Measurements from ENCODE around the gene NPM3.

The NPM3 gene

GRCh38 chr10:101783736-101784118, 481 bp upstream of the NPM3 start:
- peak in 1 of 2 donors; percentile 26 for DNase-seq (ENCODE audit: low read depth in 2 of 2)
- peak overlapping the region; percentile 79 to 89 for H3K4me3 ChIP-seq (replicated peaks in 1 of 2; ENCODE audit: low read depth in 2 of 2, low read length in 2 of 2)
- no peak for TF ChIP-seq CTCF (IDR thresholded peaks at IDR 0.05; ENCODE audit: low read depth, low read length)

GRCh38 chr10:101781984-101782810, 1.0 kb downstream of the NPM3 start:
- DNase-seq (ENCODE audit: low read depth in 2 of 2), result no peak
- no peak for TF ChIP-seq CTCF (IDR thresholded peaks at IDR 0.05; ENCODE audit: low read depth, low read length)
- peak overlapping the region; percentile 79 to 89 for H3K4me3 ChIP-seq (replicated peaks in 1 of 2; ENCODE audit: low read depth in 2 of 2, low read length in 2 of 2)

- no peak for TF ChIP-seq CTCF (IDR thresholded peaks at IDR 0.05; ENCODE audit: low read depth, low read length)
- no peak overlapping the region for H3K4me3 ChIP-seq (replicated peaks in 1 of 2; ENCODE audit: low read depth in 2 of 2, low read length in 2 of 2)
- DNase-seq (ENCODE audit: low read depth in 2 of 2), result no peak
Observed at GRCh38 chr10:101781655-101781983, 1.6 kb downstream of the NPM3 start.

GRCh38 chr10:101780818-101781654, 2.2 kb downstream of the NPM3 start:
- no peak overlapping the region for H3K4me3 ChIP-seq (replicated peaks in 1 of 2; ENCODE audit: low read depth in 2 of 2, low read length in 2 of 2)
- peak; percentile 91 for TF ChIP-seq CTCF (IDR thresholded peaks at IDR 0.05; ENCODE audit: low read depth, low read length)
- DNase-seq (ENCODE audit: low read depth in 2 of 2), result peak; percentile 70 to 72

GRCh38 chr10:101780187-101780817, 2.9 kb downstream of the NPM3 start:
- TF ChIP-seq CTCF (IDR thresholded peaks at IDR 0.05; ENCODE audit: low read depth, low read length), result no peak
- peak overlapping the region; percentile 8 for H3K4me3 ChIP-seq (replicated peaks in 1 of 2; ENCODE audit: low read depth in 2 of 2, low read length in 2 of 2)
- DNase-seq (ENCODE audit: low read depth in 2 of 2), result no peak

GRCh38 chr10:101779544-101780186, 3.6 kb downstream of the NPM3 start:
- peak; percentile 69 to 72 for DNase-seq (ENCODE audit: low read depth in 2 of 2)
- peak overlapping the region; percentile 25 to 41 for H3K4me3 ChIP-seq (replicated peaks in 1 of 2; ENCODE audit: low read depth in 2 of 2, low read length in 2 of 2)
- peak; percentile 73 for TF ChIP-seq CTCF (IDR thresholded peaks at IDR 0.05; ENCODE audit: low read depth, low read length)
